ENCODE measurements around the gene RABEP2. TPM values are rescaled to one million over a fixed set of nuclear protein-coding genes. Genes with fewer than 3 reads are reported as not detected.
A peak's percentile ranks its signal among the peaks of the same experiment; 100 is the strongest.

RABEP2 gene
- total and polyA plus RNA-seq, 8 donors = 11.5 to 66.1 (median 15.4) TPM

DNA sequence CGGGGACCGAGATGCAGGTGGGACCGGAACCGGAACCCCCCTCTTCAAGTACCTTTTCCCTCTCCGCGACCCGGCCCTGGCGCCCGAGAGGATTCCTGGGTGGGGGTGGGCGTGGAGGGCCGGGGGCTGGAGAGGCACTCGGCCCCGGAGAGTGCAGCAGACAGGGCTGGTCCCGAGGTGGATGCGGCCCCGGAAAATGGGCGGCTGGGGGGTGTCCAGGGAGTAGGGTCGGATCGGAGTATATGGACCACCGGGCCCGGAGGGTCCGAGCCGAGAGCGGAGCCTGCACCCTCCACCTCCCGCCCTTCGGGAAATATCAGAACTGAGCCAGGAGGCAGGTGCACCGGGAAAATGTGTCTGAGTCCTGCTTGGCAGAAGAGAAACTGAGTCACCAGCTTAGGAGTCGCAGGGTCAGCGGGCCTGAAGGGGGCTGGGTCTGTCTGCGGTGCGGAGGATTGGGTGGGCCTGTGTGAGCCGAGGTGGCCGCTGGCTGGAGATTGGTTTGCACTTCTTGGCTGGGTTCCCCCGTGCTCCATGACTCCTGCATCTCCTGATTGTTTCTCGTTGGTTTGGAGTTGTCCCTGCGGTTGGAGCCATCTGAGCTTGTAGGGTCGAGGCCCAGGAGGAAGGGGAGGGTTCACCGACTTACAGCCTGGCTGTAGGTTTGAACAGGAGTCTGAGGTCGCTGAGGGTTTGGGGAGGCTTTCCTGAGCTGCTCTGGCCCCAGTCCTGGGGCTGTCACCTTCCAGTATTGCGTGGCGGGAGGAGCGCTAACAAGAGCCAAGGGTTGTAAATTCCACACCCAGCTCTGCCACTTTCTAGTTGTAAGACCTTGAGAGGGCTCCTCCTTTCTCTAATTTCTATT is 60.9 kb downstream of the RABEP2 start:
- TF ChIP-seq, protein P1, sequence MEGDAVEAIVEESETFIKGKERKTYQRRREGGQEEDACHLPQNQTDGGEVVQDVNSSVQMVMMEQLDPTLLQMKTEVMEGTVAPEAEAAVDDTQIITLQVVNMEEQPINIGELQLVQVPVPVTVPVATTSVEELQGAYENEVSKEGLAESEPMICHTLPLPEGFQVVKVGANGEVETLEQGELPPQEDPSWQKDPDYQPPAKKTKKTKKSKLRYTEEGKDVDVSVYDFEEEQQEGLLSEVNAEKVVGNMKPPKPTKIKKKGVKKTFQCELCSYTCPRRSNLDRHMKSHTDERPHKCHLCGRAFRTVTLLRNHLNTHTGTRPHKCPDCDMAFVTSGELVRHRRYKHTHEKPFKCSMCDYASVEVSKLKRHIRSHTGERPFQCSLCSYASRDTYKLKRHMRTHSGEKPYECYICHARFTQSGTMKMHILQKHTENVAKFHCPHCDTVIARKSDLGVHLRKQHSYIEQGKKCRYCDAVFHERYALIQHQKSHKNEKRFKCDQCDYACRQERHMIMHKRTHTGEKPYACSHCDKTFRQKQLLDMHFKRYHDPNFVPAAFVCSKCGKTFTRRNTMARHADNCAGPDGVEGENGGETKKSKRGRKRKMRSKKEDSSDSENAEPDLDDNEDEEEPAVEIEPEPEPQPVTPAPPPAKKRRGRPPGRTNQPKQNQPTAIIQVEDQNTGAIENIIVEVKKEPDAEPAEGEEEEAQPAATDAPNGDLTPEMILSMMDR (IDR thresholded peaks at IDR 0.05) = no peak
- no peaks in the 10 kb centered on the region for H3K27me3 ChIP-seq
- ATAC-seq = peak; percentile 3 to 10 (median 5)
- peak in 1 of 6 donors; percentile 43 for DNase-seq
- intact Hi-C loops (cut with DNase I) = loop anchor here in 1 of 3 donors (10.0 kb wide), 1 partner anchor 51 kb away; no protein-coding TSS in a partner anchor
- peaks cover 0 to 10% (median 5%) of the 10 kb centered on the region in 3 donors for H3K4me1 ChIP-seq
- peaks cover 0 to 13% (median 11%) of the 10 kb centered on the region in 3 donors for H3K36me3 ChIP-seq
- no peaks in the 10 kb centered on the region for H3K9me3 ChIP-seq
- WGBS, 2 donors = 0 to 2% methylated on average over 36 to 42 of the region's 42 CpGs
- FAIRE-seq = no peak
- peak overlapping the region; percentile 49 to 68 (median 62) for H3K4me3 ChIP-seq
- peak overlapping the region; percentile 51 to 90 (median 72) for H3K27ac ChIP-seq

DNA sequence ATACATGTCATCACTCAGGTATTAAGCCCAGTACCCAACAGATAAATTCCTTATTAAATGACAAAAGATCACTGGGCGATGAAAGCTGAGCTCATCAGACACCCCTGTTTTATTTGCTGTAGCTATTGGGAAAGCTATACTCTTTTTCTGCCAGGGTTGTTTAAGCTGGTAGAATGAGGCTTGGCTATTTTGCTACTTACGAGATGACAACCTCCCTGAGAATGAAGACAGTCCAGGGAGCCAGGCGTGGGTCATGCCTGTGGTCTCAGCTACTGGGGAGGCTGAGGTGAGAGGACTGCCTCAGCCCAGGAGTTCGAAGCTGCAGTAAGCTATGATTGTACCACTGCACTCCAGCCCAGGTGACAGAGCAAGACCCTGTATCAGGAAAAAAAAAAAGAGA is 65.7 kb downstream of the RABEP2 start:
- H3K9me3 ChIP-seq = no peaks in the 10 kb centered on the region
- H3K4me1 ChIP-seq = peaks cover 0 to 5% (median 5%) of the 10 kb centered on the region in 3 donors
- no peak overlapping the region for H3K4me3 ChIP-seq
- TF ChIP-seq, protein P1 (IDR thresholded peaks at IDR 0.05) = no peak
- no peak overlapping the region for H3K27ac ChIP-seq
- no peak for DNase-seq
- intact Hi-C loops (cut with DNase I) = no loop called here
- no peaks in the 10 kb centered on the region for H3K36me3 ChIP-seq
- no peak for ATAC-seq
- H3K27me3 ChIP-seq = no peaks in the 10 kb centered on the region
- FAIRE-seq = no peak
- WGBS, 2 donors = 77 to 86% methylated on average over 4 of the region's 4 CpGs

DNA sequence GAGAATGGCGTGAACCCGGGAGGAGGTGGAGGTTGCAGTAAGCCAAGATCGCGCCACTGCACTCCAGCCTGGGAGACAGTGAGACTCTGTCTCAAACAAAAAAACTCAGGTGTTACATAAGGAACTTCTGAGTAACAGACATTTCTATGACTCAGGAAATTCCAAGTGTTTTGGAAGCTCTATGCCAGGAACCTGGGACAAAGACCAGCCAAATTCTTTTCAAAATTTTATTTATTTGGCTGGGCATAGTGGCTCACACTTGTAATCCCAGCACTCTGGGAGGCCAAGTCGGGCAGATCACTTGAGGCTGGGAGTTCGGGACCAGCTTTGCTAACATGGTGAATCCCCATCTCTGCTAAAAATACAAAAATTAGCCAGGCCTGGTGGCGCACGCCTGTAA is 66.6 kb downstream of the RABEP2 start:
- intact Hi-C loops (cut with DNase I) = no loop called here
- TF ChIP-seq, protein P1 (IDR thresholded peaks at IDR 0.05) = no peak
- Histone ChIP-seq H3K27ac (no peak overlapping the region), H3K27me3 (no peaks in the 10 kb centered on the region), H3K4me3 (no peak overlapping the region), H3K4me1 (peaks cover 0 to 5% (median 4%) of the 10 kb centered on the region in 3 donors), H3K36me3 (no peaks in the 10 kb centered on the region), H3K9me3 (no peaks in the 10 kb centered on the region)
- FAIRE-seq (no peak), ATAC-seq (no peak), DNase-seq (no peak)
- 93 to 95% methylated on average over 8 of the region's 8 CpGs for WGBS, 2 donors

Other genes with a start within 250 kb of the RABEP2 start
- 100 to 1,000 TPM; 336 to 418 (median 379) TPM for gene EIF3C, start 213.8 kb downstream of the RABEP2 start, total RNA-seq
- 1,000 to 10,000 TPM in 1 of 2 donors, 100 to 1,000 TPM in 1; 519 to 1,137 TPM for gene EIF3C, start 213.8 kb downstream of the RABEP2 start, polyA plus RNA-seq
- 1 to 10 TPM in 1 of 6 donors, under 1 TPM in 4, not detected in 1; 0.46 to 2.5 (median 0.92) TPM for gene NPIPB9, start 173.5 kb downstream of the RABEP2 start, total RNA-seq
- 1 to 10 TPM in 1 of 2 donors, under 1 TPM in 1; 0.57 to 1.1 TPM for gene NPIPB9, start 173.5 kb downstream of the RABEP2 start, polyA plus RNA-seq
- 10 to 100 TPM; 40.3 to 82.1 (median 54.6) TPM for gene ATXN2L, start 102.2 kb downstream of the RABEP2 start, total RNA-seq
- 100 to 1,000 TPM in 1 of 2 donors, 10 to 100 TPM in 1; 65.3 to 116 TPM for gene ATXN2L, start 102.2 kb downstream of the RABEP2 start, polyA plus RNA-seq
- gene TUFM, start 78.9 kb downstream of the RABEP2 start, total RNA-seq = 100 to 1,000 TPM in 1 of 6 donors, 10 to 100 TPM in 5; 71.9 to 100 (median 88.8) TPM
- gene TUFM, start 78.9 kb downstream of the RABEP2 start, polyA plus RNA-seq = 100 to 1,000 TPM; 145 to 181 TPM
- 10 to 100 TPM; 21.6 to 39.5 (median 24.5) TPM for gene SH2B1, start 61.4 kb downstream of the RABEP2 start, total RNA-seq
- 10 to 100 TPM; 66.2 to 81.6 TPM for gene SH2B1, start 61.4 kb downstream of the RABEP2 start, polyA plus RNA-seq
- gene ATP2A1, start 46.8 kb downstream of the RABEP2 start, total RNA-seq = under 1 TPM in 4 of 6 donors, not detected in 2; 0.20 to 0.42 (median 0.27) TPM
- under 1 TPM; 0.49 to 0.84 TPM for gene ATP2A1, start 46.8 kb downstream of the RABEP2 start, polyA plus RNA-seq
- under 1 TPM in 3 of 6 donors, not detected in 3; 0.09 to 0.15 (median 0.09) TPM for gene CD19, start 6.7 kb upstream of the RABEP2 start, total RNA-seq
- gene CD19, start 6.7 kb upstream of the RABEP2 start, polyA plus RNA-seq = under 1 TPM in 1 of 2 donors, not detected in 1; 0.08 TPM
- gene NFATC2IP, start 25.7 kb upstream of the RABEP2 start, total RNA-seq = 10 to 100 TPM in 4 of 6 donors, 1 to 10 TPM in 2; 9.2 to 19.3 (median 11.8) TPM
- 10 to 100 TPM; 20.6 to 22.0 TPM for gene NFATC2IP, start 25.7 kb upstream of the RABEP2 start, polyA plus RNA-seq
- gene SPNS1, start 49.5 kb upstream of the RABEP2 start, total RNA-seq = 10 to 100 TPM; 12.6 to 20.4 (median 14.4) TPM
- 10 to 100 TPM; 51.2 to 57.6 TPM for gene SPNS1, start 49.5 kb upstream of the RABEP2 start, polyA plus RNA-seq
- 1 to 10 TPM; 1.9 to 3.4 (median 2.2) TPM for gene LAT, start 59.8 kb upstream of the RABEP2 start, total RNA-seq
- 10 to 100 TPM; 25.3 to 26.0 TPM for gene LAT, start 59.8 kb upstream of the RABEP2 start, polyA plus RNA-seq